ENCODE results near the gene ANTKMT.
"Not testable (repeated sequence)": the region's sequence is repeated elsewhere in the genome, so short reads cannot be mapped to it uniquely, and the experiment has no call there.

Gene ANTKMT

DNA sequence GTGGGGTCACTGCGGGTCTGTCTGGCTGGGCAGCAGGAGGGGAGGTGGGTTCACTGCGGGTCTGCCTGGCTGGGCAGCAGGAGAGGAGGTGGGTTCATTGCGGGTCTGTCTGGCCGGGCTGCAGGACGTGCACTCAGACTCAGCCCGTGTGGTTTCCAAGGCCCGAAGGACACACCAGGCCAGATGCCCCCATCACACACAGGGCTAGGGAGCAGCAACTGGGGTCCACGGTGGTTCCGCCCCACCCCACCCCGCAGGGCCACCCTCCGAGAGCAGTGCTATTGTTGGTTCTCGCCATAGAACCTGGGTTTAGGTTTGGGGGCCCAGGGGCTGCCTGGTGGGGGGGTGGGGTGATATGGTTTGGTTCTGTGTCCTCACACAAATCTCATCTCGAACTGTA is 25.7 kb downstream of the ANTKMT start:
- no peak for DNase-seq

DNA sequence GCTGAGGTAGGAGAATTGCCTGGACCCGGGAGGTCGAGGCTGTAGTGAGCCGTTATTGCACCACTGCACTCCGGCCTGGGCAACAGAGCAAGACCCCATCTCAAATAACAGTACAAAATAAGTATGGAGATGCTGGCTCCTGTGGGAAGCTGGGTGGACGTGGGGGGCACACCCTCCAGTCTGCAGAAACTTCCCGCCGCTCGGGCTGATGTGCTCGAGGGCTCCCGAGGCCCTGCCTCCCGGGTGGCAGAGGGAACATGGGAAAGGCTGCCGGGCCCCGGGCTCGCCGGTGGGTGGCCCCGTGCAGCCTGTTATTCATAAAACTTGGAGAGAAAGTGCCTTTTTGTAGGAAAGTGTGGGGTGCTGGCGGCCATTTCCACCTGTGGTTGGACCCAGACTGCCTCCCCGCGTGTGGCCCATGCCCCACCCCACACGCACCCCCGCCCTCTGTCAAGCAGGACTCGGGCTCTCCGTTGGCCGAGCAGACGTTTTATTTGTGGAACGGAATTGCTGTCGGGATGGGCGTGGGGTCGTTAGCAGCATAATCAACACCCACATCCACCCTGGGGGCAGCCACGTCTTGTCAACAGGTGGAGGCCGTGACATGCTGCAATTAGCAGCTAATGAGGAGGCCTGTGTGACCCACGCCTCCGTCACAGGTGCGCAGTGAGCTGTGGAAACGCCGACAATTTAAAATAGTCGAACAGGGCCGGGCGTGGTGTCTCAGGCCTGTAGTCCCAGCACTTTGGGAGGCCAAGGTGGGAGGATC is 27.2 kb downstream of the ANTKMT start:
- DNase-seq: no peak

- DNase-seq: no peak
These were observed 28.1 kb downstream of the ANTKMT start for GRCh38 chr16:749010-749409.

DNA sequence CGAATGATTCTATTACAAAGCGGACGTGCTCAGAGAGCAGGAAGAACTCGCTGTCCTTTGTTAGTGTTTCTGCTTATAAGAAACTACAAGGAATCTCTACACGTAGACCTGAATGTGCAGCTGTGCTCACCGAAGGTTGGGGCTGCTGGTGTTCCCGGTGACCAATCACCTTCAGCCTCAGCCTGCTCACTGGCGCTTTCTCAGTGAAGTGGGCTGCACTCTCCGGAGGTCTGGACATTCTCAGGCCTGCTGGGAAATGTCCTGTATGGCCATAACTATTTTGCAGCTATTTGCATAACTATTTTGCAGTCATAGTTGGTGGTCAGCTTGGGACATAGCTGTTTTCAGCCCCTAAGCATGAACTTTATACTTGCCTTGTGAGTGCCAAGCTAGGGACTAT is 29.5 kb downstream of the ANTKMT start:
- DNase-seq: no peak

DNA sequence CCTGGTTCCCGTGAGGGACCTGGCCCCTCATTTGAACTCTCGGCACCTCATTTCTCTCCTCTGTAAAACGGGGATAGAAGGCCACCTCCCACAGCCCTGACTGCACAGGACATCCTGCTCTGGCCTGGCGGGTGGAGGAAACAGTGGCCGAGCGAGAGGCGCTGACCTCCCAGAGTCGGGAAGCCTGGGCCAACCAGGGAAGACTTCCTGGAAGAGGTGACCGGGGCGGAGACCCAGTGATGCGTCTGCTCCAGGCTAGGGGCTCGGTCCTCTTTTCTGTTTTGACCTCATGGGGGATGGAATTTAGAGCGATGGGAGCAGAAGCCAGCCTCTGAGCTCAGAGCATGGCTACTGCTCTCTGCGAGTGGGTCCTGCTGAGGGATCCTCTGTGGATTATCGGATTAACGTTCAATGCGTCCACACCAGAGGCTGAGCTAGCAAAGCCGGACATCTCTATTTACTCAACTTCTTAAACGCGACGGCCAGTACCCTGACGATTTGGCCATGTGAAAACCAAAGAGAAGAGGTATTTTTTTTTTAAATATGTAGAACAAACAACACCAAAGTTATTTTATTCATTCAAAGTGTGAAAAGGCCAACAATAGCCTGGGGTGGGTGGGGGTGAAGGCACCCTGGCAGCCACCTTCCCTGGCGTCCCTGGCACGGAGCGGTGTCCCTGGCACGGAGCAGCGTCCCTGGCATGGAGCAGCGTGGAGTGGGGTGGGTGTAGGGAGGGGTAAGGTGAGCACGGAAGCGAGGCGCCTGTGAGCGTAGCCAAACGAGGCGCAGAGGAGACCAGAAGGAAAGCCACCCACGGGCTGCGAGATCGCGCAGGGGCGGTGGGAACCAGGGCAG is 30.4 kb downstream of the ANTKMT start:
- no peak for DNase-seq

DNA sequence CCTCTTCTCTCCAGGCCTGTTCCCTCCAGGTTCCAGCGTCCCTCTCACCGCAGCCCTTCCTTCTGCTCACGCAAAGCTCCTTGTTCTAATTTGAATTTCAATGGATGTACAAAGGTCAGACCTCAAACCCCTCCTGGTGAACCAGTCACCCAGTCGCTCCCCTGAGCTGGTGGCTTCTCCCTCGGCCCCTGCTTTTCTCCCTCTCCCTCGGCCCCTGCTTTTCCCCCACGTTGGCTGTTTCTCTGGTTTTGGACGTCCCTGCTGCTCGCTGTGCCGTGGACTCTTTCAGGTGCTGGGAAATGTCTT is 31.0 kb downstream of the ANTKMT start:
- DNase-seq: no peak

DNA sequence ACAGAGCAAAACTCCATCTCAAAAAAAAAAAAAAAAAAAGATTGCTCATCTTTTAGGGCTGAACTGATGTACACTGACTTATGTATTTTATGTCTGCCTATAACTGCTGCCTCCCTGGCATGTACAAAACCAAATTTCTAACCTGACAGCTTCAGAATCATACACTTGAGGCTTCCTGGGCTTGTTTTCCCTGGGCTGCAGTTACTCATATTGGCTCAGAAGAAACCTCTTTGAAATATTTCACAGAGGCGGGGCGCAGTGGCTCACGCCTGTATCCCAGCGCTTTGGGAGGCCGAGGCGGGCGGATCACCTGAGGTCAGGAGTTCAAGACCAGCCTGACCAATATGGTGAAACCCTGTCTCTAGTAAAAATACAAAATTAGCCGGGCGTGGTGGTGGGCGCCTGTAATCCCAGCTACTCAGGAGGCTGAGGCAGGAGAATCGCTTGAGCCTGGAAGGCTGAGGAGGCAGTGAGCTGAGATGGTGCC is 33.2 kb downstream of the ANTKMT start:
- not testable (repeated sequence) for DNase-seq

- no peak for DNase-seq
These were observed 33.7 kb downstream of the ANTKMT start for GRCh38 chr16:754656-755055.

- no peak for DNase-seq
These were observed 35.5 kb downstream of the ANTKMT start for GRCh38 chr16:756428-756827.

DNA sequence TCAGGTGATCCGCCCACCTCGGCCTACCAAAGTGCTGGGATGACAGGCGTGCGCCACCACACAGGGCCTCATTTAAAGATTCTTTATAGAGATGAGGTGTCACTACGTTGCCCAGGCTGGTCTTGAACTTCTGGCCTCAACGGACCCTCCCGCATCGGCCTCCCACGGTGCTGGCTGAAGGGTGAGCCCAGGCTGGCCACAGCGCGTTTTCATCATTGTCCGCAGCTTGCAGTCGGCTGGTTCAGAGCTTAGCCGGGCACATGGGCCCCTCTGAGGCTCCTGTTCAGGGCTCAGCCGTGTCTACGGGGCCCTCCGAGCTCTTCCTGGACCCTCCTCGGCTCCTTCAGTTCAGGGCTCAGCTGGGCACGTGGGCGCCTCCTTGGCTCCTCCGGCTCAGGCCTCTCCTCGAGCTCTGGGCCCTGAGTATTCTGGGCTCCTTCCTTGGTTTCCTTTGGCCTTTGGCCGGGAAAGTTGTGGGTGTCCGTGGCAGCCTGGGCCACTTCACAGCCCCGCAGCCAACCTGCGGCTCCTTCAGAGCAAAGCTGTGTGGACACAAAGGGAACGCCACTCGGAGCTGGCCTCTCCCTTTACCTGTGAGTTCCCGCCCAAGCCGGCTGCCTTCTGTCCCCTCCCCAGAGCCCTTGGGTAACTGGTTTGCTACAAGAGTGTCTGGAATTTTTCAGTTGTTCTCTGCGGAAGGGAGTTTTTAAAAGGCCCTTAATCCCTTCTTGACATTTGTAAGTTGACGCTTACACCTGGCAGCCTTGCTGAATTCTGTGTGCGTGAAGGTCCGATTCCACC is 38.4 kb downstream of the ANTKMT start:
- DNase-seq: no peak

DNA sequence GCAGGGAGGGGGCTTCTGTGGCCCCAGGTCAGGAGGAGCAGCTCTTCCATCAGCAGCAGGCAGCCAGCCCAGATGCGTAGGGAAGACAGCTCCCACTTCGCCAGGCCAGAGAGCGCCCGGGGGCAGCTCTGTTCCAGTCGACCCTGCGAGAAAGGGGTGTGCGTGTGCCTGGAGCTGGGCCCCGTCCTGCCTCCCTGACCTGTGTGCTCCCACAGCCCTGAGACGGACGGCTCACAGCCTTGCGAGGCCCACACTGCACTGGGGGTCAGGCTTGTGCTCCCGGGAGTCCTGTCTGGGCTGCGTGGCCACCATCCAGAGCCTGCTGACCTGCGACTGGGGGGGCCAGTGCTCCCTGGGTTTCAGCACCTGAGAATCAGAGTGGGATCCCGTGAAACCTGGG is 39.1 kb downstream of the ANTKMT start:
- DNase-seq: no peak

- no peak for DNase-seq
These were observed 39.8 kb downstream of the ANTKMT start, which contains the start of gene MSLN for GRCh38 chr16:760545-761343. Gene MSLN (plus strand): TSS chr16:760734. CDS start chr16:762681, 1,947 bp downstream.

DNA sequence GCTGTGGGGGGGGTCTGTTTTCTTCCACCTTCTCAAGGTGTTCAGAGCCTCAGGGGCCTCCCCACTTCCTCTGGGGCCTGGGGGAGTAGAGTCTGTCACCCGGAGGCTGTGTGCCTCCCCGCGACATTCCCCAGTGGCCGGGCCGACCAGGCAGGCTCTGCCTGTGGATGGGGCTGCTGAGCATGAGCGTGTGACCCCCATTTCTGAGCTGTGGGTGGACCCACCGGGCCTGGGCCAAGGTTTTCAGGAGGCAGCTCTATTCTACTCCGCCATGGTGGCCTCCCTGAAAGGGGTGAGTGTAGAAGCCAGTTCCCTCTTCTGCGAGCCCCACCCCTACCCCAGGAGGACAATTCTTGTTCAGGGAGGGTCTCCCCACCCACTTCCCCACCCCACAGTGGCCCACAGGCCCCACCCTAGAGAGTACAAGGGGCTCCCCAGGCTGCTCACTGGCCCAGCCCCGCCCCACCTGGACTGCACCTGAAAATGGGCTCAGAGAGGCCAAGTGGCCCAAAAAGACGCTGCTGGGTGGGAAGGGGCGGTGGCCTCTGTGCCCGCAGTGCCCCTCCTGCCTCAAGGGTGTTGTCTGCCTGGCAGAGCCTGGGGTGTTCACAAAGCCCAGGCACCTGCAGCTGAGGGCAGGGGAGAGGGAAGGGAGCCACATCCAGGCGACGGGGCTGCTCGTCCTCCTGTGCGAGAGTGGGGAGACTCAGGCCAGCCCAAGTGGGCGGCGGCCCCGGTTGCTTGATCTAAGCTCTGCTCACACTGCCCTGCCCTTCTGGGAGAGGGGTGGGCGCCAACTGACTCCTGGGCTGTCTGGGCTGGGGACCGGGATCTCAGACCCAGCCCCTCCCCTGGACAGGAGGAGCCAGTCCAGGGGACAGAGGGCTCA is 40.9 kb downstream of the ANTKMT start:
- no peak for DNase-seq

DNA sequence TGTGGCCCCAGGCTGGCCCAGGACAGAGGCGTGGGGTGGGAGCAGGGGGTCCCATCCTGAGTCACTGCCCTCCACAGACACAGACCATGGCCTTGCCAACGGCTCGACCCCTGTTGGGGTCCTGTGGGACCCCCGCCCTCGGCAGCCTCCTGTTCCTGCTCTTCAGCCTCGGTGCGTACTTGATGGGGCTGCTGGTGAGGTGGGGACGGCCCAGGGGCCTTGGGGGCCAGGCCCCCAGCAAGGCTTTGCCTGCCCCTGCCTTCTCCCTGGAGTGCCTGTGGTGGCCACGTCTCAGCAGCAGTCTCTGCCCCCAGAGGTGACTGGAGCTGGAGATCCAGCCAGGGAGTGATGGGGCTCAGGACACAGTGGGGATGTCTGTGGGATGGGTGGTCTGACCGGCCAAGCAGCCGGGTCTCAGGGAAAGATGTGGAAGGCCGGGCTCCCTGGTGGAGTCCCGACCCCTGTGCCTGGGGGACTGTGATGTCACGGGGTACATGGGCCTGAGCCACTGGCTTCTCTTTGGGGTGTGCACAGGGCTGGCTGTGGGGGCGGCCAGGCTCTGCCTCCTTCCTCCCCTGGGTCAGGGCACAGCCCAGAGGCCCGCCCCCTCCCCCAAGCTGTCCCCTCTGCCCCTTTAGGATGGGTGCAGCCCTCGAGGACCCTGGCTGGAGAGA is 41.8 kb downstream of the ANTKMT start:
- DNase-seq: no peak

DNA sequence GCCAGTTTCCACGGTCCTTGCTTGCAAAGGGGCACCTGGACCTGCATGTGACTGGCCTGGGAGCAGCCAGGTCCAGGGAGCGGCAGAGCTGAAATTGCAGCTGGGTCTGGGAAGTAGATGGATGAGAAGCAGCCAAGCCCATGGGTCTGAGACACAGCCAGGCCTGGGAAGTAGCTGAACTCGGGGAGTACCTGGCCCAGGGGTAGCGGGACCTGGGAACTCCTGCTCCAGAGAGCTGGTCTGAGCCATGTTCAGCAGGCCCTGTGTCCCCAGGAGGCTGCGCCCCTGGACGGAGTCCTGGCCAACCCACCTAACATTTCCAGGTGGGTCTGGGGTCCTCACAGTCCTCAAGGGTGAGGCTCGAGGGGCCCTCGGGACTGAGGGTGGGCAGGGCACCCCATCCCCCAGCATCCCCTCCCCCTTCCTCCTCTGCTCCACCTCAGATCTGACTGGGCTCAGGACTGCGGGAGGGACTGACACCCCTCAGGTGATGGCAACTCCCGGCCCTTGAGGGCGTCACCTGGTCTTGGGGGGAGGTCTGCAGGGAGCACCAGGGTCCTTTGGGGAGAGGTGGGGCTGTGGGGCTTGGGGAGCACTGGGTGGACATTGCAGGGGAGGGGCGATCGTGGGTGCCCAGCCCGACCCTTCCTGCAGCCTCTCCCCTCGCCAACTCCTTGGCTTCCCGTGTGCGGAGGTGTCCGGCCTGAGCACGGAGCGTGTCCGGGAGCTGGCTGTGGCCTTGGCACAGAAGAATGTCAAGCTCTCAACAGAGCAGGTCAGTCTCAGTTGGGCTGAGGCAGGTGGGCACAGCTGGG is 42.6 kb downstream of the ANTKMT start:
- no peak for DNase-seq

DNA sequence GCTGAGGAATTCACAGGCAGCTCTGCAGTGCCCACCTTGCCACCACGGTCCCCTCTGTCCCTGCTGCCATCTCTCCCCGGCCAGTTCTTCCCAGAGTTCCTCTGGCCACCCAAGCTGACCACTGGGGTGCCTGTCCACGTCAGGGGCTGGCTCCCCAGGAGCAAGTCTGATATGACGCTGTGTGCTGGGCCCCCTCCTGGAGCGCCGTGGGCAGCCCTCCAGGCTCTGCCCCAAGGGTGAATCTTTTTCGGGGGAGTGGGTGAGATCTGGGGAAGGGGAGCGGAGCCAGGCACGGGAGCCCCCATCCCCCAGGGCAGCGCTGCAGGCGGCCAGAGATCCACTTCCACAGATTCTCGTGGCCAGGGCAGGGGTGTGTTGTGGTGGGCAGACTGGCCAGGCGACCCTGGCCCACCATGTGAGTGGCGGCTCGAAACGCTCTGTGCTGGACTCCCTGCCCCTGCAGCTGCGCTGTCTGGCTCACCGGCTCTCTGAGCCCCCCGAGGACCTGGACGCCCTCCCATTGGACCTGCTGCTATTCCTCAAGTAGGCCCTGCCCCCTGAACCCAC is 43.3 kb downstream of the ANTKMT start:
- DNase-seq: no peak

DNA sequence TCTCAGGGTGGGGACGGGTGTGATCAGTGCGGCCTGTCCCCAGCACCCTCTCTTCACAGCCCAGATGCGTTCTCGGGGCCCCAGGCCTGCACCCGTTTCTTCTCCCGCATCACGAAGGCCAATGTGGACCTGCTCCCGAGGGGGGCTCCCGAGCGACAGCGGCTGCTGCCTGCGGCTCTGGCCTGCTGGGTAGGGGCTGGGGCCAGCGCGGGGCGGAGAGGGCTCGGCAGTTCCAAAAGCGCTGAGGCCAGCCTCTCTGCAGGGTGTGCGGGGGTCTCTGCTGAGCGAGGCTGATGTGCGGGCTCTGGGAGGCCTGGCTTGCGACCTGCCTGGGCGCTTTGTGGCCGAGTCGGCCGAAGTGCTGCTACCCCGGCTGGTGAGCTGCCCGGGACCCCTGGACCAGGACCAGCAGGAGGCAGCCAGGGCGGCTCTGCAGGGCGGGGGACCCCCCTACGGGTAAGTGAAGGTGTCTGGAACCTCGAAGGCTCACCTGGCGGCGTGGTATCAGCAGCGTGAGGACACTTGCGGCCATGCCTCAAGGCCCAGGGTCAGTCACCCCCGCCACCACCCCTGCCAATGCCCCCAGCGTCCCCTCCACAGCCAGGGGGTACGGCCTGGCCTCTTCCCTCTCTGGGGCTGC is 44.0 kb downstream of the ANTKMT start:
- DNase-seq: no peak

GRCh38 chr16:765488-765865 is 44.5 kb downstream of the ANTKMT start:
- DNase-seq: no peak
